GM19455 (cell line): Measurements from ENCODE around the gene PTDSS2.
"Not testable (repeated sequence)": the region's sequence is repeated elsewhere in the genome, so short reads cannot be mapped to it uniquely, and the experiment has no call there.

Experiments
- ATAC-seq: cut with Tn5 transposase; IDR thresholded peaks from one replicate; pipeline ENCODE4 v1.9.1; 2021; ENCODE audit not compliant: unreplicated experiment

Gene PTDSS2

DNA sequence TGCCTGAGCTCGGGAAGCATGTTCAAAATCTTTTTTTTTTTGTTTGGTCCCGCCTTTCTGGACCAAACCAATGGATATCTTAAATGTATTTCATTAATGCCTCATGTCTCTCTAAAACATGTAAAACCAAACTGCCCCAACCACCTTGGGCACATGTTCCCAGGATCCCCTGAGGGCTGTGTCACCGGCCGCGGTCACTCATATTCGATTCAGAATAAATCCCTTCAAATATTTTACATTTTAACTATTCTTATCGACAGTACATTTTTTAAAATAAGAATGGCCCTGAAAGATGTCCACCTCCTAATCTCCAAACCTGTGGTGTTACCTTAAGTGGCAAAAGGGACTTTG is 54.9 kb downstream of the PTDSS2 start:
- ATAC-seq = no peak

DNA sequence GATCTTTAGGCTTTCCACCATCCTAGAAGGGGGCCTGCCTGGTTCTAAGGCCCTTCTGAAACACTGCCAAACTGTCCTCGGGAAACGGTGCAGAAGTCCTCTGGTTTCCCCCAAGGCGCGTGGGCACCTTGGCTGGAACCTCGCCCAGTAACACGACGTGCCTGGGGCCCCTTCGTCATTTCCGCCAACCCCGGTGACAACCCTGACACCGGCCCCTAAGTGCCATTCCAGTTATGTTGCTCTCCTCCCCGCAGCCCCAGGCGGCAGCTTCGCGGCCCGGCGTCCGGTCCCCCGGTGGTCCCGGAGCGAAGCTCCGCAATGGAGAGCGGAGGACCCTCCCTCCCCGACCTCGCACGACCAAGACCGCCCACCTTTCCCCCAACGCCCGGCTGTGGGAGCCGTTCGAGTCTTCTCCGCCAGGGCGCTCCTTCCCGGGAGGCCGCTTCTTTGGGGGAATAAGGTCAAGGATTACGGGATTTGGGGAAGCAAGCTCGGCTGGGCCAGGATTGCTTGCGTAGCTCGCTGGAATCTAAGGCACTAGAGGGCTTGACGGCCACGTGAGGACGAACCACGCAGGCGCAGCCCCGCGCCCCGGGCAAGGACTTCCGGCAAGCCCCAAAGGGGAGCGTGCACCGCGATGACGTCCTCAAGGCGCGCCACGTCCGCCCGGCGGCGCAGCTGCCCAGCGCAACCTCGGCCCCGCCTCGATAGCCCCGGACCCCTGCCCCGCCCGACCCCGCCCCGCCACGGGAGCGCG is 56.3 kb downstream of the PTDSS2 start:
- peak; percentile 69 for ATAC-seq

DNA sequence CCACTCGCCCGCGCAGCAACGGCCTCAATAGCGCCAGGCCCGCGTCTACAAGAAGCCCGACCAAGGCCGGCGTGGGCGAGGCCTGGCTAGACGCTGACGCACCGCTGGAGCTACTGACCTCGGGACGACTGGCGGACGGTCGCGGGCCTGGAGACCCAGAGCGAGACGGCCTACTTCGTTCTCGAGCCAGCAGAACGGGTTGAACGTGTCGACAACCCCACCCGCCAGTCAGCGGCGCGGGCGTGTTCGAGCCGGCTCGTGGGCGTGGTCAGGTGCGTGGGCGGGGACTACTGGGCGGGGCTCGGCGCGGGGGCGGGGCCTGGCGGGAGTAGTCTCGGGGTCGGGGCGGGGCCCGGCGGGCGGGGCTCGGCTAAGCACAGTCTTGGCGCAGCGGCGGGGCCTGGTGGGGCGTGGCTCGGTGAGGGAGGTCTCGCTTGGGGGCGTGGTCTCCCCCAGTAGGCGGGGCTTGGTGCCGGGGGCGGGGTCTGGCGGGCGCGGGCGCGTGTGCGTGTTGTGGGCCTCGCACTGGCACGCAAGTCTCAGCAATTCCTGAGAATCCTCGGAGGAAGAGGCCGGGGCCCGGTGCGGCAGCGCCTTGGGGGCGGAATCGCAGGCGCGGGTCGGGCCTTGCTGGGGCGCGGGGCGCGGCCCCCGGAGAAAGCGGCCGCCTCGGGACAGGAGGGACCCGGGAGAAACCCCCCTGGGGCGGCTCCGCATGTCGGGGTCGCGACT is 57.1 kb downstream of the PTDSS2 start, which contains the start of gene RNH1:
Gene RNH1 (minus strand): TSS at position 248 of the 732 bp plus-strand sequence. CDS start 5,080 bp downstream, outside the sequence.
- ATAC-seq = peak; percentile 41

DNA sequence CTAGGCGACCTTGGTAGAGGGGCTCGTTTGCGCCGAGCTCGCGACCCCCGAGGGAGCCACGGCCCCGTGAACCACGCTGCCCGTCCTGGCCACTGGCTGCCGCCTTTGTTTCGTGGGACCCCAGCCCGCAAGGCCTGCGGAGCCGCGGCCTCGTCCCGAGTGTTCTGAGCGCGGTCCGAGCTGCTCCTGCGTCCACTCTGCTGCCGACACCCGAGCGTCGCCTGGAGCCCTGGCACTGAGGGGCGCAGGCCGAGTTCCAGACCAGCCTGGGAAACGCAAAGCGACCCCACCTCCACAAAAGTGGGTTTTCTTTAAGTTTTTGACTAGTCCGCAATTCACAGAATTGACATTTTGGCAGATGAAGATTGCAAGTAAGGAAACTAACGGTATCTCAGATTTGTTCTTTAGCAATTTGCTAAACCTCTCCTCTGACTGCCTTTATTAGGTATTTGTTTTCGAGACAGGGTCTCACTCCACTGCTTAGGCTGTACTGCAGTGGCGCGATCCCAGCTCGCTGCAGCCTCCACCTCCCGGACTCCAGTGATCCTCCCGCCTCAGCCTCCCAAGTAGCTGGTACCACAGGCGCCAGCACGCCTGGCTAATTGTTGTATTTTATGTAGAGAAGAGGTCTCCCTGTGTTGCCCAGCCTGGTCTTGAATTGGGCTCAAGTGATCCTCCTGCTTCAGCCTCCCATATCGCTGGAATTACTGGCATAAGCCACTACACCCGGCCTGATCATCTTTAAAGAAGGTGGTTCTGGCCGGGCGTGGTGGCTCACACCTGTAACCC is 57.8 kb downstream of the PTDSS2 start:
- ATAC-seq = no peak

DNA sequence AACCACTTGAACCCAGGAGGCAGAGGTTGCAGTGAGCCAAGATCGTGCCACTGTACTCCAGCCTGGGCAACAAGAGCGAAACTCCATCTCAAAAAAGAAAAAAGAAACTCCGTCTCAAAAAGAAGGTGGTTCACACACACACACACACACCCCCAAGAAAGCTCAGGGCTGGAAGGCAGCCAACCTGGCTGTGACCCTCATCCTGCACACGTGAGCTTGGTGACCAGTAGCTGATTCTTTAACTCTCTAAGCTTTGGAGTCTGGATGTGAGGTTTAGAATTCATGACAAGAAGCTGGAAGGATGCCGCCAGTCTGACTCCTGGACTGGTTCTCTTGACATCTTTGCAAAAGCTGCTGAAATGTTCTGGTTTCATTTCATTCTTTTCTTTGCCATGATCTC is 58.9 kb downstream of the PTDSS2 start:
- no peak for ATAC-seq

DNA sequence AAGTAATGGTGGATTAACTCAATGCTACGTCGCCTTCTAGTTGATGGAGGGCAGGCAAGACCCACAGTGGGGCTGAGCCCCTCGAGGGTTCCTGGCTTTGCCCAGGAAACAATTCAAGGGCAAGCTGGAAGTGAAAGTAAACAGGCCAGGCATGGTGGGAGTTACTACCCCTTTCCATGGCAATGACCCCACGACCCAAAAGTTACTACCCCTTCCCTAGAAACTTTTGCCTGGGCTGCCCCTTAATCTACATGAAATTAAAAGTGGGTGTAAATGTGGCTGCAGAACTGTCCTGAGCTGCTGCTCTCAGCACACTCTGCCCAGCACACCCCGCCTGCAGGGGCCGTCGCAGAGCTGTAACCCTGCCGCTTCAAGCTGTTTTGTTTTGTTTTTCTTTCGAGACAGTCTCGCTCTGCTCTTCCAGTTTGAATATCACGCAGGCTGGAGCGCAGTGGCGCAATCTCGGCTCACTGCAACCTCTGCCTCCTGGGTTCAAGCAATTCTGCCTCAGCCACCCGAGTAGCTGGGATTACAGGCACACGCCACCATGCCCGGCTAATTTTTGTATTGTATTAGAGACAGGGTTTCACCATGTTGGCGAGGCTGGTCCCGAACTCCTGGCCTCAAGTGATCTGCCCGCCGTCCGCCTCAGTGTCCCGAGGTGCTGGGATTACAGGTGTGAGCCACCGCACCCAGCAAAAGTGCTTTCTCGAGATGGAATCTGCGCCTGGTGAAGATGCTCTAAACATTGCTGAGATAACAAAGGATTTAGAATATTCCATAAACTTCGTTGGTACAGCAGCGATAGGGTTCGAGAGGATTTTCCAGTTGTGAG is 62.9 kb downstream of the PTDSS2 start:
- ATAC-seq = no peak

DNA sequence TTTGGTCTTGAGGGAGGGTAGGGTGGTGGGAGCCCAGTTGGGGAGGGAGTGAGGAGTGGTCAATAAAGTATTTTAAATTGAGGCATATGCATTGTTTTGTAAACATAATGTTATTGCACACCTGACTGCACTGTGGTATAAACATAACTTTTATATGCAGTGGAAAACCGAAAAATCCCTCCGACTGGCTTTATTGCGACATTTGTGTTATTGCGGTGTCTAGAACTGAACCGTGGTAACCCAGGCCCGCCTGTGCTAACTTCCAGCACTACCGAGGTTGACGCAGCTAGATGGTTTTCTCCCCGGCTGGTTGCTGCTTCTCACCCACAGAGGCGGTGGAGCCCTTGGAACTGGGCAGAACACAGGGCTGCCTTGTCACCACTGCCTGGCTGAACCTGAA is 64.5 kb downstream of the PTDSS2 start:
- no peak for ATAC-seq

DNA sequence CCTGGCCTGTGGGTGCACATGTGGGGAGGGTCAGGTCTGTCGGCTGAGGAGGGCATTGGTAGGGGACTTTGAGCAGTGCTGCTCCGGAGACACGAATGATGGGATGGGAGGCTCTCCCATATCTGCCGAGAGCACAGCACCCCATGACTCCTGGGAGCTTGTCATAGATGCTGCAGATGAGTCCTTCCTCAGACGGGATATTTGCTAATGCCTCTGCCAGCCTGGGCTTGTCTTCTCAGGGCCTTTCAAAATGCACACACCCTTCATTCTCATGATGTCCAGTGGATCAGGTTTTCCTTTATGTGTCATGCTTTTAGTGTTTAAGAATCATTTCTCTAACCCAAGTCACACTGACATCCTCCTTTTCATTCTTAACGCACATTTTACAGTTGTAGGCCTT is 65.1 kb downstream of the PTDSS2 start:
- ATAC-seq = no peak

DNA sequence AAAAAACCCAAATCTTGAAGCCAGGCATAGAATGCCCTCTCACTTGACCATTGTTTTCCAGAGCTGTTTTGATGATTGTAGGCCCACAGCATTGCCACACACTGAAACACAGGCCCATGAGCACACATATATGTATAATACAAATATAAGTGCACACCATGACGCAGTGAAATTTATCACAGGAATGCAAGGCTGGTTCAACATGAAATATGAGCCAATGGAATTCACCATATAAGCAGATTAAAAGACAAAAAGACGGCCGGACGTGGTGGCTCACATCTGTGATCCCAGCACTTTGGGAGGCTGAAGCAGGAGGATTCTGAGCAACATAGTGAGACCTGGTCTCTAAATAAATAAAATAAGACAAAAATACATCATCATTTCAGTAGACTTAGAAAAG is 66.3 kb downstream of the PTDSS2 start:
- ATAC-seq = no peak

DNA sequence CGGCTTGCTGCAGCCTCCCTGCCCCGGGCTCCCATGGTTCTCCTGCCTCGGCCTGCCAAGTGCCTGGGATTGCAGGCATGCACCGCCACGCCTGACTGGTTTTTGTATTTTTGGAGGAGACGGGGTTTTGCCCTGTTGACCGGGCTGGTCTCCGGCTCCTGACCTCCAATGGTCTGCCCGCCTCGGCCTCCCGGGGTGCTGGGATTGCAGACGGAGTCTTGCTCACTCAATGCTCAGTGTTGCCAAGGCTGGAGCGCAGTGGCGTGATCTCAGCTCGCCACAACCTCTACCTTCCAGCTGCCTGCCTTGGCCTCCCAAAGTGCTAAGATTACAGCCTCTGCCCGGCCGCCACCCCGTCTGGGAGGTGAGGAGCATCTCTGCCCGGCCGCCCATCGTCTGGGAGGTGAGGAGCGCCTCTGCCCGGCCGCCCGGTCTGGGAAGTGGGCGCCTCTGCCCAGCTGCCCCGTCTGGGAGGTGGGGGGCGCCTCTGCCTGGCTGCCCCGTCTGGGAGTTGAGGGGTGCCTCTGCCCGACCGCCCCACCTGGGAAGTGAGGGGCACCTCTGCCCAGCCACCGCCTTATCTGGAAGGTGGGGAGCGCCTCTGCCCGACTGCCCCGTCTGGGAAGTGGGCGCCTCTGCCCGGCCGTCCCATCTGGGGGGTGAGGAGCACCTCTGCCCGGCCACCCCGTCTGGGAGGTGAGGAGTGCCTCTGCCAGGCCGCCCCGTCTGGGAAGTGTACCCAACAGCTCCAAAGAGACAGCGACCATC is 67.0 kb downstream of the PTDSS2 start:
- not testable (repeated sequence) for ATAC-seq

DNA sequence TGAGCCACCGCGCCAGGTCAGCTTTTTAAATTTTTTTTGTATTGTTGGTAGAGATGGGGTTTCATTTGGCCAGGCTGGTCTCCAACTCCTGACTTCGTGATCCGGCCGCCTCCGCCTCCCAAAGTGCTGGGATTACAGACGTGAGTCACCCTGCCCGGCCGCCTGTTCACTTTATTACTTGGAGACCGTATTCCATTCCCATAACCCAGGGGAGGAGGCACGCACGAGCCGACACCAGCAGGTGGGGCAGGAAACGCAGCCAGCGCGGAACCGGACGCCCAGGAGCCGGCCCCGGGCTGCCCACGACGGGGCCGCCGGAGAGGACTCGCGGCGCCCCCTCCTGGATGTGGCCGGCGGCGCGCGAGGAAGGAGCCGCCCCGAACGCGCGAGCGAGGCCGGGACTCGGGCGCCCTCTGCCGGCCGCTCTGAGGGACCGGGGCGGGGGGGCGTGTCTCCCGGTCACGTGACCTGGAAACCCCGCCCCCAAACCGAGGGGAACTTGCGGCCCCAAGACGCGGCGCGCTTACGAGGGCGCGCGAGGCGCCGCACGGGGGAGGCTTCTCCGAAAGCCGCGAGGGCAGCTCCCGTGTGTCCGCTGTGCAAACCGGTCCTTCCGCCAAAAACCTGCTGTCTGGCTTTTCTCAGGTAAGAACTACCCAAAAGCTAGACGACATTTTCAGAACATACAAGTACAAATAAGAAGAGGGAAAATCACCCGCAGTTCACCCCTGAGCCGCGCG is 68.6 kb downstream of the PTDSS2 start:
- peak; percentile 85 for ATAC-seq

DNA sequence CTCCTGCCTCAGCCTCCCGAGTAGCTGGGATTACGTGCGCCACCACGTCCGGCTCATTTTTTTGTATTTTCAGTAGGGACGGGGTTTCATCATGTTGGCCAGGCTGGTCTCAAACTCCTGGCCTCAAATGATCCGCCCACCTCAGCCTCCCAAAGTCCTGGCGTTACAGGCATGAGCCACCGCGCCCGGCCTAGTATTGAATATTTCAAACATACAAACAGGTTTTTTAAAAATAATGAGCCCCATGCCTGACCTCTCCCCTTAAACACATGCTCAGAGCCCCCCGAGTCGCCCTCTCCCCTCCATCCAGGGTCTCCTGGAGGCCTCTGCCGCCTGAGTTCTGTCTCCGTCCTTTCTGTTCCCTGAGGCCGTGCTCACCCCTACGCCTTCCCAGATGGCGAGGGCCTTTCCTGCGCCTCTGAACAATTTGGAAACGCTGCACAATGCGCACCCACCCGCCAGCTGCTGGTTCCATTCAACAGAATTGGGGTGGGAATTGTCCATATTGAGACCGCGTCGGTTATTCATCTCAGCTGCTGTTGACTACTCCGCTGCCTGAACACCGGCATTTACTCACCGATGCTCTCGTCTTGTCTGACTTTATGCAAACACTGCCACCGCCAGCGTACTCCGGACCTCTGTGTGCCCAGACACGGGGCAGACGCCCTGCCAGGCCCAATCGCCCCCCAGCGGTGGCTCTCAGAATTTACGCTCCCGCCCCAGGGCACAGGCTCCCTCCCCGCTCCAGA is 70.5 kb downstream of the PTDSS2 start:
- no peak for ATAC-seq

DNA sequence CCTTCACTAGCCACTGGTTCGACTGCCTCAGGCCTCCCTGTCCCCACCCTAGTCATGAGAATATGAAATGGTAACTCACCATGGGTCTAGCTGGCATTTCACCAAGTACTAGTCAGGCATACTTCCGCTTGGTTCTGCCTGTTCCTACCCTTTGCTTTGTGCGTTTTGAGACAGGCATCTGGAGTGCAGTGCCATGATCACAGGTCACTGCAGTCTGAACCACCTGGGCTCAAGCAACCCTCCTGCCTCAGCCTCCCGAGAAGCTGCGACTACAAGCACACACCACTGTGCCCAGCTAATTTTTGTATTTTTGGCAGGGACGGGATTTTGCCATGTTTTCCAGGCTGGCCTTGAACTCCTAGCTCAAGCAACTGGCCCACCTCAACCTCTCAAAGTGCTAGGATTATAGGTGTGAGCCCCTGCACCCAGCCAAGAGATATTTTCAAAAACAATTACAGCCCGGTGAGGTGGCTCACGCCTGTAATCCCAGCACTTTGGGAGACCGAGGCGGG is 71.2 kb downstream of the PTDSS2 start:
- ATAC-seq = no peak

DNA sequence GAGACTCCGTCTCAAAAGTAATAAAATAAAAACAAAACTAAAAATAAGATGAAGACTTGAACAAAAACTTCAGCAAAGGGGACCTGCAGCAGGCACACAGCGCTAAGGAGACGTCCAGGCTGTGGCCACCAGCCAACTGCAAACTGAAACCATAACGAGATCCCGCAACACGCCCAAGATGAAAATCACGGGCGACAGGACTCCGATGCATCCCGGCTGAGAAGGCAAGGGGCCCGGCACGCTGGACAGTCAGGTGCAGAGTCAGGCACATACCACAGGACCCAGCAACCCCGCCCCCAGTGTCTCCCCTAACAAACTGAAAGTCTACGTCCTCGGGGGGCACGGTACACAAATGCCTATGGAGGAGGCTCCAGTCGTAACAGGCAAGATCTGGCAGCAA is 76.1 kb downstream of the PTDSS2 start:
- no peak for ATAC-seq

DNA sequence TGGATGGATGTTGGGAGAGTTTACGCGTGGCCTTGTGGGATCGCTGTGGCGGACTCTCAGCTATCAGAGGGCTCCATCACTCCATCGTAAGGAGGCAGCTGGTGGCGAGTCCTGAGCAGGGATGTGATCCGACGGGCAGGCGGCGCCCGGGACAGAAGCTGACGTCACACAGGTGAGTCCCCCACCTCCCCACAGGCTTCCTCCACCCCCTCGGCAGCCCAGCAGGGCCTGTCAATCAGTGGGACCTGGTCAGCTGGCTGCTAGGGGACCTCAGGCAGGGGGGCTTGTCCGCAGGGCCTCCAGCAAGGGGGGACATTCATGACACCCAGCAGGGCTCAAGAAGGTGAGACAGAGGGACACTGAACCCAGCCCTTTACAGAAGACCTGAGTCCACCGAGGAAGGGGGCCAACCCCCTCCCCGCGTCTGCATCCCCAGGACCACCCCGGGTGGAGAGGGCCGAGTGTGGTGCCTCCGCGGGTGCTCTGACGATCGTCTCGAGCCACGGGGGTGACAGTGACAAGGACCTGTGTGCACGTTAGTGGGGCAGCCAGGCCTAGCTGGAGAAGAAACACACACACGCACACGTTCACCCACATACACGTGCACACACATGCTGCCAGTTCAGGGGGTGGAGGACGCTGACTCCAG is 78.2 kb downstream of the PTDSS2 start:
- ATAC-seq = no peak

DNA sequence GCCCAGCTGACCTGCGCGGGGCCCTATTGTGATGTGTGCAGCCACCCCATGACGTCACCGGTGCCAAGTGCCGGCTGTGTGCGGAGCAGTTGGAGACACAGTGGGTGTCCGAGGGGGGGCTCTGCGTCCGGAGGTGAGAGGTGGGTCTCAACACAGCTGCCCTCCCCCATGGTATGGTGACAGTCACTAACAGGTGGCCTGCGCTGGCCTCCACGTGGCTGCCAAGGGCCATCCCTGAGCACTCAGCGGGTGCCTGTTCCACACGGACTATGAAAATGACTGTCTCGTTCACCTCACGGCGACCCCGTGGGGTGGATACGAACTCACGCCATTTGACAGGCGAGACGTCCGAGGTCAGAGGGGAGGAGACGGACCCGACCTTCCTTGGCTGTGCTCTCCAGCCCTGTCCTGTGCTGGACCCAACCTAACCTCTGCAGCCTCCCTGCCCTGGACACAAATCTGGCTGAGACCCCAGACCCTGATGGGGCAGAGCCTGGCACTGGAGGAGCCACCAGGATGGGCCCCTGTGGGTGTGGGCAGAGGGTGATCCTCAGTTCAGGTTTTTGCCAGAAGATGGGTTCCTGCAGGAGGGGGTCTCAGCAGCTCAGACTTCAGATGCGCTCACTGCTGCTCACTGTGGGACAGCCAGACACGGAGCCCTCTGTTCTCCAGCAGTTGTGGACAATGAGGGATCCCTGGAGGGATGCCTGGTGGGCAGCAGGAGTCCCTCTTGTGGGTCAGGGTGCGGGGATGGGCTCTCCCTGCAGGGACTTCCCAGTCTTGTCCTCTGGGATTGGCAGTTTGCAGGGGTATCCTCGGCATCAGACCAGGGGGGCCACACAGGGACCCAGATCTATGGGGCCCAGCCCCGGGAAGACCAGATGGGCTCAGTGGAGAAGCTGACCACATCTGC is 79.0 kb downstream of the PTDSS2 start:
- ATAC-seq = no peak
